ENCODE measurements around the gene CHAF1A. TPM values are rescaled to one million over a fixed set of nuclear protein-coding genes. Genes with fewer than 3 reads are reported as not detected.

The CHAF1A gene
- total and polyA plus RNA-seq, 12 donors: 3.4 to 14.6 (median 8.4) TPM

GRCh38 chr19:4449639-4450028 lies 47.2 kb downstream of the CHAF1A start:
- H3K9me3 ChIP-seq (replicated peaks in 1 of 3): no peaks in the 10 kb centered on the region
- H3K27ac ChIP-seq: peak overlapping the region in 4 of 5 donors; percentile 92 to 95 (median 93)
- H3K27me3 ChIP-seq: no peaks in the 10 kb centered on the region
- no peak overlapping the region for H3K4me3 ChIP-seq
- WGBS, 4 donors: 80 to 90% (median 88%) methylated on average over 9 of the region's 9 CpGs
- DNase-seq: peak in 1 of 7 donors; percentile 43
- H3K4me1 ChIP-seq (replicated peaks in 1 of 2): peaks cover 50 to 63% of the 10 kb centered on the region in 2 donors
- intact Hi-C loops (cut with DNase I): loop anchor here in 1 of 2 donors (10.0 kb wide), 1 partner anchor 45 kb away; the partner anchor contains the start of genes CHAF1A and SH3GL1
- peaks cover 0 to 89% of the 10 kb centered on the region in 2 donors for H3K36me3 ChIP-seq (replicated peaks in 1 of 2)
- TF ChIP-seq CTCF (IDR thresholded peaks at IDR 0.05) (no peak), POLR2A (IDR thresholded peaks at IDR 0.05) (no peak)

- peaks cover 55 to 56% of the 10 kb centered on the region in 2 donors for H3K4me1 ChIP-seq (replicated peaks in 1 of 2)
- H3K27ac ChIP-seq: peak overlapping the region in 3 of 5 donors; percentile 88 to 95 (median 93)
- no peak for DNase-seq
- 87 to 91% (median 88%) methylated on average over 19 to 24 of the region's 24 CpGs for WGBS, 4 donors
- H3K9me3 ChIP-seq (replicated peaks in 1 of 3): no peaks in the 10 kb centered on the region
- intact Hi-C loops (cut with DNase I): loop anchor here in 1 of 2 donors (10.0 kb wide), 1 partner anchor 48 kb away; the partner anchor contains the start of genes CHAF1A and SH3GL1
- TF ChIP-seq POLR2A (IDR thresholded peaks at IDR 0.05) (no peak), CTCF (IDR thresholded peaks at IDR 0.05) (no peak)
- H3K27me3 ChIP-seq: no peaks in the 10 kb centered on the region
- peaks cover 0 to 62% of the 10 kb centered on the region in 2 donors for H3K36me3 ChIP-seq (replicated peaks in 1 of 2)
- no peak overlapping the region for H3K4me3 ChIP-seq
Observed at GRCh38 chr19:4452230-4452990, 50.0 kb downstream of the CHAF1A start.

GRCh38 chr19:4453232-4454179 lies 51.1 kb downstream of the CHAF1A start:
- peaks cover 44 to 49% of the 10 kb centered on the region in 2 donors for H3K4me1 ChIP-seq (replicated peaks in 1 of 2)
- intact Hi-C loops (cut with DNase I): loop anchor here in 1 of 2 donors (10.0 kb wide), 1 partner anchor 49 kb away; the partner anchor contains the start of genes CHAF1A and SH3GL1
- no peak for TF ChIP-seq CTCF (IDR thresholded peaks at IDR 0.05)
- TF ChIP-seq POLR2A (IDR thresholded peaks at IDR 0.05): peak in 1 of 2 donors; percentile 13
- WGBS, 4 donors: 47 to 74% (median 53%) methylated on average over 20 to 34 of the region's 34 CpGs
- H3K27ac ChIP-seq: peak overlapping the region in 4 of 5 donors; percentile 9 to 95 (median 90)
- H3K27me3 ChIP-seq: no peaks in the 10 kb centered on the region
- peaks cover 0 to 51% of the 10 kb centered on the region in 2 donors for H3K36me3 ChIP-seq (replicated peaks in 1 of 2)
- H3K9me3 ChIP-seq (replicated peaks in 1 of 3): no peaks in the 10 kb centered on the region
- H3K4me3 ChIP-seq: no peak overlapping the region
- peak in 4 of 7 donors; percentile 59 to 71 (median 70) for DNase-seq
